IPS DF 19.7 (cell line): ENCODE data around the gene UGT1A7.
"Not testable (repeated sequence)": the region's sequence is repeated elsewhere in the genome, so short reads cannot be mapped to it uniquely, and the experiment has no call there.

Source experiments
- DNase-seq: peaks from one replicate; pipeline ENCODE4 v3.0.0-alpha.2; 2013; ENCODE audit warnings: low read depth, low spot score

The UGT1A7 gene

DNA sequence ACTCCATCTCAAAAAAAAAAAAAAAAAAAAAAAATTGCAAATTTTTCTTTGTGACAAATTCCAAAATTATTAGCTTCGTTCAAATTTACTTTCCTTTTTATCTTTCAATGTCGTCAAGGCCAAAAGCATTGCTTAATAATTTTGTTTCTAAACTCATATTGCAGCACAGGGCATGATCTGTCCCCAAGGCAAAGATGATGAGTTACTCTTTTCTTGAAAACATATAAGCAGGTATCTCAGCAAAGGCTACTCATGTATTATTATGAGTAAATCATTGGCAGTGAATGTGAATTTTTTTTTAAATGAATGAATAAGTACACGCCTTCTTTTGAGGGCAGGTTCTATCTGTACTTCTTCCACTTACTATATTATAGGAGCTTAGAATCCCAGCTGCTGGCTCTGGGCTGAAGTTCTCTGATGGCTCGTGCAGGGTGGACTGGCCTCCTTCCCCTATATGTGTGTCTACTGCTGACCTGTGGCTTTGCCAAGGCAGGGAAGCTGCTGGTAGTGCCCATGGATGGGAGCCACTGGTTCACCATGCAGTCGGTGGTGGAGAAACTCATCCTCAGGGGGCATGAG lies at the start of gene UGT1A7:
Gene UGT1A7, plus strand, starts transcription at position 381 of the 579 bp plus-strand sequence. Its CDS starts 37 bp downstream, at position 418.
- no peak for DNase-seq

DNA sequence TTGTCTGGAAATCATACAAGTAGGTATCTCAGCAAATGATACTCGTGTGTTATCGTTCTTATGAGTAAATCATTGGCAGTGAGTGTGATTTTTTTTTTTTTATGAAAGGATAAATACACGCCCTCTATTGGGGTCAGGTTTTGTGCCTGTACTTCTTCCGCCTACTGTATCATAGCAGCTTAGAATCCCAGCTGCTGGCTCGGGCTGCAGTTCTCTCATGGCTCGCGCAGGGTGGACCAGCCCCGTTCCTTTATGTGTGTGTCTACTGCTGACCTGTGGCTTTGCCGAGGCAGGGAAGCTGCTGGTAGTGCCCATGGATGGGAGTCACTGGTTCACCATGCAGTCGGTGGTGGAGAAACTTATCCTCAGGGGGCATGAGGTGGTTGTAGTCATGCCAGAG lies 45.4 kb upstream of the UGT1A7 start, which contains the start of gene UGT1A10:
Gene UGT1A10, plus strand, starts transcription at position 143 of the 400 bp plus-strand sequence. Its CDS starts 75 bp downstream, at position 218.
- DNase-seq: not testable (repeated sequence)

DNA sequence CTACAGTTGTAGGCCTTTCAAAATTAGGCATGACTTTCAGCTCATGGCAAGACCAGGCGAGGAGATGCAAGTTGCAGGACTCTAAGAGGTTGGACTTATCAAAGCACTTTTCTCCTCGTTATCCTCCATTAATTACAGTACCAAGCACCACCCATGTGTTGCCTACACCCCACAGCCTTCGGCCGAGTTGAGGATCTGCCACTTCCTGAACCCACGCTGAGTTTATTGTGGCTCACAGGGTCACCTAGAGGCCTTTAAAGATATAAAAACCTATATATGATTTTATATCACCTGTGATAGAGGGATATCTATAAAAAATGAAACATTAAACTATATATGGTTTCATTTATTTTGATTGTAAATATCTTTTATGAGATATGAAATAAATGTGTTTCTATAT lies 42.9 kb upstream of the UGT1A7 start:
- DNase-seq: no peak

DNA sequence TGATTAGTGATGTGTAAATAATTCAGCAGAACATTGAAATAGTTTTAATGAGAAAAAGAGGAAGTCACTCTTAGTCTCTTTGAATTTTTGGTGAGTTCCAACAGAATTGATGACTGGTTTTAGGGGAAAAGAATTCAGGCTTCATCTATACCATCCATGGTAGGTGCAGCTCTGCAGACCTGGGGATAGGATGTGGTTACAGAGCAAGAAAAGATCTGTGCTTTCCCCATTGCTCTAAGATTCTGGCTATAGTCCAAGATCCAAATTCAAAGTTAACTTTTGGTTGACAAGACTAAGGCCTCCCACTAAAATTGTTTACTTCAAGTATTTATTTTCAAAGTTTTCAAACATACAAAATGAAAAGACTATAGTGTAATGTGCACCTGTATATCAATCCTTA lies 41.8 kb upstream of the UGT1A7 start:
- DNase-seq: no peak

DNA sequence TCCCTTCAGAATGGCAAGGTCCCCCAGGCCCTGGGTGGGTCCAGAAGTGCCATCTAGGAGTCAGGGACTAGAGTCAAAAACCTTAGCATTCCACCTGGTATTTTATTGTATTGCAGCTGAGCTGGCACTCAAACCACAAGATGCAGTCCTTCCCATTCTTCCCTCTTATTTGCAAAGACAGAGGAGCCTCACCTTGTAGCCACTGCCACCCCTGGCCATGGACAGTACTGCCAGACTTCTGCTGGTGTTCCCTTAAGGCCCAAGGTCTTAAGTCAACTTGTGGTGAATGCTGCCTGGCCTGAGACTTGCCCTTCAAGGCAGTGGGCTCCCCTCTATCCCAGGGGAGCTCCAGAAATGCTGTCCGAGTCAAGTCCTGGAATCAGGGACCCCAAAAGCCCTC lies 38.6 kb upstream of the UGT1A7 start:
- DNase-seq: peak; percentile 23

DNA sequence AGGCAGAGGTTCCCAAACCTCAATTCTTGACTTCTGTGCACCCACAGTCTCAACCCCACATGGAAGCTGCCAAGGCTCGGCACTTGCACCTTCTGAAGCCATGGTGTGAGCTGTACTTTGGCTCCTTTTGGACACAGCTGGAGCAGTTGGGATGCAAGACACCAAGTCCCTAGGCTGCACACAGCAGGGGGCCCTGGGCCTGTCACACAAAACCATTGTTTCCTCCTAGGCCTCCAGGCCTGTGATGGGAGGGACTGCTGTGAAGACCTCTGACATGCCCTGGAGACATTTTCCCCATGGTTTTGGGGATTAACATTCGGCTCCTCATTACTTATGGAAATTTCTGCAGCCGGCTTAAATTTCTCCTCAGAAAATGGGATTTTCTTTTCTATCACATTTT lies 35.7 kb upstream of the UGT1A7 start:
- DNase-seq: not testable (repeated sequence)

DNA sequence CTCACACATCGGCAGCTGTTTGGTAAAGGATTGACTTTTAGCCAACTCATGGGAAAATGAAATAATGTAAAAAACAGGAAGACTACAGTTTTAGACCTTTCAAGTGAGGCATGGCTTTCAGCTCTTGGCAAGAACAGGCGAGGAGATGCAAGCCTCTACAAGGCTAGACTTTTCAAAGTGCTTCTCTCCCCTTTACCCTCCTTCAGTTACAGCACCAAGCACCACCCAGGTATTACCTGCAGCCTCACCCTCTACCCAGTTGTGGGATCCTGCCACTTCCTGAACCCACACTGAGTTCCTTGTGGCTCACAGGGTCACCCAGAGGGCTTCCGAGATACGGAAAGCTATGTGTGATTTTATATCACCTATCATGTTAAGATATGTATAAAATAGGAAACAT lies 30.7 kb upstream of the UGT1A7 start:
- DNase-seq: no peak

DNA sequence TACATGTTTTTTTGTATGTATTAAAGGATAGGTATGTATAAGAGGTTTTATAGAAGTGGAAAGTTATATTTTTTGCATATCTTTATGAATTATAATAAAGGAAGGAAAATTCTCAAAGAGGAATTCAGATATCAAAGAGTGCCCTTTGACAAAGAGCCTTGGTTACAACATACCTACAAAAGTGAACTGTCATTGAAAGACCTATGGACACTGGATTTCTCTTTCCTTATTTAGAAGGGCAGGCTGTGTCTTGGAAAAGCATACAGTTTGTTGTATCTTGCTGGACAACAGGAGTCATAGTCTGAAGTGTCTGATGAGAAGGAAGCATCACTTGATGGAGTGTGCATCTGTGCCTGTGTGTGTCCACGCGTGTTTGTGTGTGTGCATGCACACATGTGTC lies 30.3 kb upstream of the UGT1A7 start:
- no peak for DNase-seq

DNA sequence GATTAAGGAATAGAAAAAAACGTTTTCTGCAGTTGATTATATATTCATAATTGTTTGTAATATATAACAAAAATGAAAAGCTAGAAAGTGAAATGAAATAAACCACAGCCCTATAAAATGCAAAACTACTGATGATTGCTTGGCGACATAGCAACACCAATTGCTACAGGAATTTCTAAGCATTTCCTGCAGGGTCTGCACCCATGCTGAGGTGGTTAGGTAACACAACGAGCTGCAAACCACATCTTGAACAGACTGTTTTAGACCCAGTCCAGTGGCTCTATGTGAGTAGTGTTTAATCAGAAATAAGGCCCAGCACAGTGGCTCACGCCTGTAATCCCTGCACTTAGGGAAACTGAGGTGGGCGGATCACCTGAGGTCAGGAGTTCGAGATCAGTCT lies 27.2 kb upstream of the UGT1A7 start:
- no peak for DNase-seq

DNA sequence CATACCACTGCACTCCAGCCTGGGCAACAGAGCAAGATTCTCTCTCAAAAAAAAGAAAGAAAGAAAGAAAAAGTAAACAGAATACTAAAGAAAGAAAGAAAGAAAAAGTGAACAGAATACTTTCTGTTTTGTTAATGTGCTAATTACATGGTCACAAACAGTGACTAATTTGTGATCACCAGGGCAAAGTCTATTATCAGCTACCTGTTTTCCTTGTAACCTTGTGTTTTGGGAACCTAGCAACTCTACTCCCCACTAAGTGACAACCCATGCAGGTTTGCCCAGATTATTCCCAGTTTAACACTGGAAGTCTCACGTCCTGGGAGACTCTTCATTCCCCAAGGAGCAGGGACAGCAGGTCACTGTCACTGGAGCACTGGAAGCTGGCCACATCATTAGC lies 26.7 kb upstream of the UGT1A7 start:
- no peak for DNase-seq

DNA sequence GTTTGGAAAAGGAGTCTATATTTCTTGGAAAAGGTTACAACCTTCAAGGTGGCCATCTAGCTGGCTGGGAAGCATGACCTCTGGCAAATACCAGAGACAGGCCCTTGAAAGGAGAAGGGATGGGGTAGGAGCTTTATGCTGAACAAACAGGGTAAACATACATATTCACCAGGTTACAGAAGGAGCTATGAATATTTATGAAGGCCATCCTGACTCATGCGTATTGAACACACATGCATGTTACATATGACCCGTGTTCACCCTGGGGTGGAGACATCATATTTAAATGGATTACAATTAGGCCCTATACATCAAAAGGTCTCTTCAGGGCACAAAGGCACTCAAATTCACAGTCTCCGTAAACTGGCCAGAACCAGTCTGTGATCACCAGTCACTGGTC lies 25.8 kb upstream of the UGT1A7 start:
- DNase-seq: not testable (repeated sequence)

DNA sequence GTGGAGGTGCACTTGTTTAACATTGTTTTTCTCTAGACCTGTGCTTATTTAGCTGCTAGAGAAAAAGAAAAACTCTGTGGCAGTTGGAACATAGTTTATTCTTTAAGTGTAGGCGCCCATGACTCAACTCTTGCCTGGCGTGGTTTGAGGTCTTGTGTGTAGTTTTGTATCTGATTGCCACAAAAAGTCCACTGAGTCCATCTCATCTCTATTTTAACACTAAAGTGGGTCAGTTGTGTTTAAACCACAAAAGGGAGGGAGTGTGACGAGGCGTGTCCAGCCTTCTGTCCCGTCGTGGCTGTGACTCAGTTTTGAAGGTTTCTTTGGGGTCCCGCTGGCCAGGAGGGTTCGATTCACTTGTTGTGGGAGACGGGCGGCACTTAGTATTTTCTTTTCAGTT lies 25.3 kb upstream of the UGT1A7 start:
- DNase-seq: no peak

DNA sequence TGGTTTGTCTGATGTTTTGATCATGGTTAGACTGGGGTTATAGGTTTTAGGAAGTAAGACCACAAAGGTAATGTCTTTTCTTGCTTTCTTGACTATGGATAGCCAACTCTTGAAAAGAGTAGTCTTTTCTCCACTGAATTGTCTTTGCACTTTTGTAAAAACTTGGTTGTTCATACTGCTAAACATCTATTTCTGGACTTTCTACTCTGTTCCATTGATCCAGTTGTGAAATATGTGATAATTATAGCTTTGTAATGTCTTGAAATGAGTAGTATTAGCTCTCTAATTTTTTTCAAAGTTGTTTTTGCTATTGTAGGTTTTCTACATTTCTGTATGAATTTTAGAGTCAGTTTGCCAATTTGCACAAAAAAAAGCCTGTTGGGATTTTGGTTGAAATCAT lies 23.1 kb upstream of the UGT1A7 start:
- DNase-seq: no peak

DNA sequence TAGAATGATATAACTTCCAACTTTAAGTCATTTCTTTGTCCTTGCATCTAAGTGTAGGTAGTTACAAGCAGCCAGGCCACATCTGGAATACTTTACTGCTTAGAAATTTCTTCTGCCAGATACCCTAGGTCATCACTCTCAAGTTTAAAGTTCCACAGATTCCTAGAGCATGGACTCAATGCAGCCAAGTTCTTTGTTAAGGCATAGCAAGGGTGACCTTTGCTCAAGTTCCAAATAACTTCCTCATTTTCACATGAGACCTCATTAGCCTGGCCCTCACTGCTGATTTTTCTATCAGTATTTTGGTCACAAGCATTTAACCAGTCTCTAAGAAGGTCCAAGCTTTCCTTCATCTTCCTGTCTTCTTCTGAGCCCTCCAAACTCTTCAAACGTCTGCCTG lies 17.8 kb upstream of the UGT1A7 start:
- DNase-seq: no peak

DNA sequence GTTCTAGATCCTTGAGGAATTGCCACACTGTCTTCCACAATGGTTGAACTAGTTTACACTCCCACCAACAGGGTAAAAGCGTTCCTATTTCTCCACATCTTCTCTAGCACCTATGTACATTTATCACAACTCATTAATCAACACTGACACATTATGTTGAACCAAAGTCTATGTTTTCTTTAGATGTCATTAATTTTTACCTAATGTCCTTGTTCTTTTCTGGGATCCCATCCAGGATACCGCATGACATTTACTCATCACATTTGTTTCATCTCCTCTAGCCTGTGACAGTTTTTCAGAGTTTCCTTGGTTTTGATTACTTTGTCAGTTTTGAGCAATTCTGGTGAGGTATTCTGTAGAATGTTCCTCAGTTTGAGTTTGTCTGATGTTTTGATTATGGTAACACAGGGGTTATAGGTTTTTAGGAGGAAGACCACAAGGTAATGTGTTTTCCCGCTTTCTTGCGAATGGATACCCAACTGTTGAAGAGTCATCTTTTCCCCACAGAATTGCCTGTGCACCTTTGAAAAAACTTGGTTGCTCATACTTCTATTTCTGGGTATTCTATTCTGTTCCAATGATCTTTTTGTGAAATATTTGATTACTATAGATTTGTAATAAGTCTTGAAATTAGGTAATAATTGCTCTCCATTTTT lies 13.0 kb upstream of the UGT1A7 start:
- DNase-seq: no peak

DNA sequence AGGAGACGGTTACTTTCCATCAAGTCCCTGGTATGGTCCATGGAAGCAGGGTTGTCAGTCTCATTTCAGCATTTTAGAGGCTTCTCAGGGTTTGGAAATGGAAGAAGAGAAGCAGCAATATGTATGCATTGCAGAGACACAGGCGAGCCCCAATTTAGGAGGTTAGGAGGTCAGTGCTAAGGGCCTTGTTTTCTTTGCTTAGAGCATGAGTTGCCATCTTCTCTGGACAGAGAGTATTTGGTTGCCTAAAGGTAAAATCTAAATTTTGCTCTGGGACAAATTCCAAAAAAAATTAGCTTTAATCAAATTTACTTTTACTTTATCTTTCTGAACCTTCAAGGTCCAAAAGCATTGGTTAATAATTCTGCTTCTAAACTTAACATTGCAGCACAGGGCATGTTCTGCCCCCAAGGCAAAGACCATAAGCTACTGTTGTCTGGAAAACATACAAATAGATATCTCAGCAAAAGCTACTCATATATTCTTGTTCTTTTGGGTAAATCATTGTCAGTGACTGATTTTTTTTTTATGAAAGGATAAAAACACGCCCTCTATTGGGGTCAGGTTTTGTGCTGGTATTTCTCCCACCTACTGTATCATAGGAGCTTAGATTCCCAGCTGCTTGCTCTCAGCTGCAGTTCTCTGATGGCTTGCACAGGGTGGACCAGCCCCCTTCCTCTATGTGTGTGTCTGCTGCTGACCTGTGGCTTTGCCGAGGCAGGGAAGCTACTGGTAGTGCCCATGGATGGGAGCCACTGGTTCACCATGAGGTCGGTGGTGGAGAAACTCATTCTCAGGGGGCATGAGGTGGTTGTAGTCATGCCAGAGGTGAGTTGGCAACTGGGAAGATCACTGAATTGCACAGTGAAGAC lies 10.2 kb upstream of the UGT1A7 start, which contains the start of gene UGT1A9:
Gene UGT1A9, plus strand, starts transcription at position 609 of the 872 bp plus-strand sequence. Its CDS starts 37 bp downstream, at position 646.
- DNase-seq: no peak

DNA sequence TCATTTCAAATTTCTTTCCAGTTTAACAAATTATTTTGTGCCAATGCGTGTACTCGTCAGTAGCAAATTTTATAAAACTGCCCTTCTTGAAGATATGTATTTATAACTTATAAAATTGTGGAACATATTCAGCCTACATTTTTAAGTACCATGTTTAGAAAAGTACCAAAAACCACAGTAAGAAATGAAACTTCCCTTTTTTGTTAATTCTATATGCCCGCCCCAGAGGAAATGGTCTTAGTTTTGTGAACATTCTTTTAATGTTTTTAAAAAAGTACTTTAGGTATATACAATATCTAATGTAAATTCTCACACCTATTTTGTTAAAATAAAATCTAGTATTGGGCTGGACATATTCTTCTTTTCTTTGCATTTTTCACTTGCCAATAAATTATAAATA lies 8.8 kb upstream of the UGT1A7 start:
- no peak for DNase-seq

DNA sequence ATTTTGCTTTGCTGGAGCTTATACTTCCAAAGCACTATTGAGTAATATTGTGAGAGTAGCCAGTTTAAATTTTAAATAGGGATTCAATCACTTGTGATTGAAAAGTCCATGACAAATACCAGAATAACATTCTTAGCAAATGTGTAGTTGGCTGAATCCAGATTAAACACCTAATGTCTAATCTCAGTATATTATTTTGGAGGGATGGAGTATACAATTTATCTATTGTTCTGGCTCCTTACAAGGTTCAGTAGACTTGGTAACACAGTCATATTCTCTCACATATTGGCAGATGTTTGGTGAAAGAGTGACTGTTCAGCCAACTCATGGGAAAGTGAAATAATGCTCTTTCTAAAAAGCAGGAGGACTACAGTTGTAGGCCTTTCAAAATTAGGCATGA lies 7.8 kb upstream of the UGT1A7 start:
- no peak for DNase-seq

DNA sequence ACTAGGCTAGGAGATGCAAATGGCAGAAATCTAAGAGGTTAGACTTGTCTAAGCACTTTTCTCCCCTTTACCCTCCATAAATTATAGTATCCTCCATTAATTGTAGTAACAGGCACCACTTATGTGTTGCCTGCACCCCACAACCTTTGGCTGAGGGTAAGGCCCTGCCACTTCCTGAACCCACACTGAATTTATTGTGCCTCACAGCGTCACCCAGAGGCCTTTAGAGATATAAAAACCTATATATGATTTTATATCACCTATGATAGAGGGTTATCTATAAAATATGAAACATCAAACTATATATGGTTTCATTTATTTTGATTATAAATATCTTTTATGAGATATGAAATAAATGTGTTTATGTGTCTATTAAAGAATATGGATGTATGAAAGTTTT lies 7.4 kb upstream of the UGT1A7 start:
- no peak for DNase-seq

DNA sequence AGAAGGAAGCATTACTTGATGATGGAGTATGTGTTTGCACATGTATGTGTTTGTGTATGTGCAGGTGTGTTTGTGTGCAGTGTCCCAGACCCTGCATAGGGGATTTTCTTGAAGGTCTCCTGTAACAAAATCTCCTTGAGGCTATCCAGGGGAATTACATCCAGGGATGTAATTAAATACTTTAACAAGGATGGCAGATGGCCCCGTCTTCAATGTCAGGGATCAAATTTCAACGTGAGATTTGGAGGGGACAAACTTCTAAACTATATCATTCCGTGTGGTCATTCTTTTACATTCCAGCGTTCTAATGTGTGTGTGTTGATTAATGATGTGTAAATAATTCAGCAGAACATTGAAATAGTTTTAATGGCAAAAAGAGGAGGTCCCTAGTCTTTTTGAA lies 6.7 kb upstream of the UGT1A7 start:
- no peak for DNase-seq

DNA sequence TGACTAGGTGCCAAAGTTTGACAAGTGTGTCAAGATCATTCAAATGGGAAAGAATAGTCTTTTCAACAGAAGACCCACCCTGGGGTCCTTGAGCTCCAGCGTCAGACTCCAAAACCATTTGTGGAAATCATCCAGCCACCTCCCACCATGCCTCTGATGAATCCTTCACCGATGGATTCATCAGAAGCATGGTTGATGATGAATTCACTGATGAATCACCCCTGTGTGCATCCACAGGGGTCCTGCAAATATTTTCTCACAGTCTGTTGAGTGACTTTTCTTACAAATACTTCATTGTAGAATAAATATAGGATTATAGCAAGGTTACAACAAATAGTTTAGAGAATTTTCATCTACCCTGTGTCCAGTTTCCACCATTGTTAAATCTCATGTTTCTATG lies 5.7 kb upstream of the UGT1A7 start:
- no peak for DNase-seq

DNA sequence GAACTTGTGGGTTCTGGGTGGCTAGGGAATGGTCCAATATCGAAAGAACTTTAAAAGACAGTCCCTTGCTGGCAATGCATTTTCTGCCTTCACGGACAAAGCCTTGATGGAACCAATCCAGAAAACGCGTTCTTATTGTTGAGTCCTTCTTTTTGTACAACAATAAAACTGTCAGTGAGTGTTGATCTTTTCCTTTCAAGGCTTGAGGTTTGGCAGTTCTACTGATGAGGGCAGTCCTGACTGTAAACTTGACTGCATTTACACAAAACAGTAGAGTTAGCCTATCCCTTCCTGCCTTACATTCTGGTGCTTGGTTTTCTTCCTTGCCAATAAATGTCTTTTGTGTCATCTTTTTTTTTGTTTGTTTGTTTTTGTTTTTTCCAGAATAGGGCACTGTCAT lies 2.5 kb upstream of the UGT1A7 start:
- DNase-seq: no peak
